K562 treated with DMSO at 1 percent for 4 hours (cell line): ENCODE data around the gene ZDHHC21. TPM values are rescaled to one million over a fixed set of nuclear protein-coding genes. Genes with fewer than 3 reads are reported as not detected.

ENCODE experiments used
- total RNA-seq: library from RNA; unstranded; fragments of 300-600 nt; gene quantifications from 2 replicates; pipeline ENCODE4 v1.2.3, GENCODE V29; 2022; ENCODE audit not compliant: insufficient read depth

Gene ZDHHC21
- 0.12 and 0.42 TPM in 2 replicates for total RNA-seq

GRCh38 chr9:14693251-14693861, at the start of gene ZDHHC21:
Gene ZDHHC21, minus strand, starts transcription at chr9:14693432. Its CDS starts 19,092 bp downstream, at chr9:14674340.

GRCh38 chr9:14722391-14723035, 29.3 kb upstream of the ZDHHC21 start, which contains the start of gene CER1:
Gene CER1, minus strand, starts transcription at chr9:14722733. Its CDS starts 61 bp downstream, at chr9:14722672.

Other genes starting within 250 kb of the ZDHHC21 start
- not detected in 2 replicates for gene CER1, start 29.3 kb upstream of the ZDHHC21 start, total RNA-seq
- not detected in 2 replicates for gene FREM1, start 217.0 kb upstream of the ZDHHC21 start, total RNA-seq